Measurements from ENCODE around the gene TRAPPC3L. TPM values are rescaled to one million over a fixed set of nuclear protein-coding genes. Genes with fewer than 3 reads are reported as not detected.

The TRAPPC3L gene
- total and polyA plus RNA-seq, 3 donors from 2014 or later, result 0.37 to 0.39 TPM; not detected in 1

DNA sequence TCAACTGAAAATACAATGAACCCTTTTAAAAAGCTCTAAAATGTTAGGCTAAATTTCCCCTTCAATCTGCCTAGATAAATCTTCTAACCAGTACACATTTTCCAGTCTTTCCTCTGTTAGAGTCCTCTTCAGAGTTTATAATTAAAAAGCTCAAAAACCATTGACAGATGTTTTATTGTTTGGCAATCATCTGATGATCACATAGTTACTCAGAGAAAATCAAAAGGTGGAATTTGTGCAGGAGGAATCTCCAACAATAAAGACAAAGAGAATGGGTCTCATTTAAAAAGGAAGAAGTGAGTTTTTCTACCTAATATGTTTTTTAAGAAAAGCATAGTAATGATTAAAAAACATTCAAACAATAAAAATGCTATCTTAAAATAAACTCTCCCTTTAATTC lies 3.1 kb downstream of the TRAPPC3L start:
- DNase-seq, result no peak
- intact Hi-C loops (cut with DNase I; ENCODE audit: low total_unique reads), result no loop called here
- H3K27ac ChIP-seq, result no peak overlapping the region
- TF ChIP-seq POLR2A (IDR thresholded peaks at IDR 0.05), result no peak
- TF ChIP-seq, protein P1, sequence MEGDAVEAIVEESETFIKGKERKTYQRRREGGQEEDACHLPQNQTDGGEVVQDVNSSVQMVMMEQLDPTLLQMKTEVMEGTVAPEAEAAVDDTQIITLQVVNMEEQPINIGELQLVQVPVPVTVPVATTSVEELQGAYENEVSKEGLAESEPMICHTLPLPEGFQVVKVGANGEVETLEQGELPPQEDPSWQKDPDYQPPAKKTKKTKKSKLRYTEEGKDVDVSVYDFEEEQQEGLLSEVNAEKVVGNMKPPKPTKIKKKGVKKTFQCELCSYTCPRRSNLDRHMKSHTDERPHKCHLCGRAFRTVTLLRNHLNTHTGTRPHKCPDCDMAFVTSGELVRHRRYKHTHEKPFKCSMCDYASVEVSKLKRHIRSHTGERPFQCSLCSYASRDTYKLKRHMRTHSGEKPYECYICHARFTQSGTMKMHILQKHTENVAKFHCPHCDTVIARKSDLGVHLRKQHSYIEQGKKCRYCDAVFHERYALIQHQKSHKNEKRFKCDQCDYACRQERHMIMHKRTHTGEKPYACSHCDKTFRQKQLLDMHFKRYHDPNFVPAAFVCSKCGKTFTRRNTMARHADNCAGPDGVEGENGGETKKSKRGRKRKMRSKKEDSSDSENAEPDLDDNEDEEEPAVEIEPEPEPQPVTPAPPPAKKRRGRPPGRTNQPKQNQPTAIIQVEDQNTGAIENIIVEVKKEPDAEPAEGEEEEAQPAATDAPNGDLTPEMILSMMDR (IDR thresholded peaks at IDR 0.05), result no peak
- no peak overlapping the region for H3K4me3 ChIP-seq
- H3K36me3 ChIP-seq (ENCODE audit: low read depth, missing control alignments), result no peaks in the 10 kb centered on the region
- no peaks in the 10 kb centered on the region for H3K4me1 ChIP-seq
- H3K27me3 ChIP-seq, result no peaks in the 10 kb centered on the region
- H3K9me3 ChIP-seq, result no peaks in the 10 kb centered on the region

DNA sequence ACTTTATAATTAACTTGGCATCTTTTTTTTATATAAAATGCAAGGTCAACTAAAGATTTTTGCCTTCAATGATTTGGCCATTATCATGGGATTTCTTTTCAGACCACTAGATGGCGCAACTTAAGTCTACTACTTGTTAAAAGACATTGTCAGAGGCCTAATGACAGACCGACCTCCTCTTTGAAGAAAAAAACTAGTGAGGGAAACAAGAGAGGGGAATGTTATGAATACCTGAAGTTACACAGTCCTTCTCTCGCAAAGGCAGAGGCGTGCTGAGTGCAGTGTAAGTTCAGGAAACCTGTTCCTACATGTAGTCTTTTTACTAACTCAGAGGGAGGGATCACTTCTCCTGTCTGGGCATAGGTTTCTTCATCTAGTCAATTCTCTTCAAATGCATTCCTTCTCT lies 9.3 kb downstream of the TRAPPC3L start:
- DNase-seq, result no peak

DNA sequence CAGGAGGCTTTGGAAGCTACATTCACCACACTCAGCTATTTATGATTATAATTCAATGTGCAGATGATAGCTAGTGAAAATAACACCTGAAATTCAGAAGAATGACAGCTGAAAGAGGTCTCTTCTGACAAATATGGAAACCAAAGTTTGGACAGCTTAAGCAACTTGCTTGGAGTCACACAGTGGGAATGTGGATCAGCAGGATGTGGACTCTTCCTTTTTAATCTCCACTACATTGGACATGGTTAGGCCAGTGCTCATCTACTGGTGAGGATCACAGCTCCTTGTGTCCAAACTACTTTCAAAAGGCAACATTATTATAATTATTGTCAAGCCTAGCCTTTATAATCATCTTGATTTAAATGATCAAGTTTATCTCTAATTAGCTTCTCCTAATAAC lies 10.4 kb downstream of the TRAPPC3L start:
- Histone ChIP-seq H3K27ac (no peak overlapping the region), H3K27me3 (no peaks in the 10 kb centered on the region), H3K9me3 (no peaks in the 10 kb centered on the region), H3K4me1 (no peaks in the 10 kb centered on the region), H3K36me3 (ENCODE audit: low read depth, missing control alignments) (no peaks in the 10 kb centered on the region), H3K4me3 (no peak overlapping the region)
- intact Hi-C loops (cut with DNase I; ENCODE audit: low total_unique reads), result no loop called here
- no peak for DNase-seq
- no peak for TF ChIP-seq POLR2A (IDR thresholded peaks at IDR 0.05)
- TF ChIP-seq, protein P1 (IDR thresholded peaks at IDR 0.05), result no peak

More for the DNA sequence above, 9.3 kb downstream of the TRAPPC3L start:
- Histone ChIP-seq H3K27ac (no peak overlapping the region), H3K4me3 (no peak overlapping the region), H3K36me3 (ENCODE audit: low read depth, missing control alignments) (no peaks in the 10 kb centered on the region), H3K9me3 (no peaks in the 10 kb centered on the region), H3K27me3 (no peaks in the 10 kb centered on the region), H3K4me1 (no peaks in the 10 kb centered on the region)
- intact Hi-C loops (cut with DNase I; ENCODE audit: low total_unique reads), result no loop called here
- 23 to 30% methylated on average over 4 of the region's 4 CpGs for WGBS, 2 donors
- TF ChIP-seq POLR2A (IDR thresholded peaks at IDR 0.05), result no peak
- TF ChIP-seq, protein P1 (IDR thresholded peaks at IDR 0.05), result peak; percentile 45 to 86 (median 54)

DNA sequence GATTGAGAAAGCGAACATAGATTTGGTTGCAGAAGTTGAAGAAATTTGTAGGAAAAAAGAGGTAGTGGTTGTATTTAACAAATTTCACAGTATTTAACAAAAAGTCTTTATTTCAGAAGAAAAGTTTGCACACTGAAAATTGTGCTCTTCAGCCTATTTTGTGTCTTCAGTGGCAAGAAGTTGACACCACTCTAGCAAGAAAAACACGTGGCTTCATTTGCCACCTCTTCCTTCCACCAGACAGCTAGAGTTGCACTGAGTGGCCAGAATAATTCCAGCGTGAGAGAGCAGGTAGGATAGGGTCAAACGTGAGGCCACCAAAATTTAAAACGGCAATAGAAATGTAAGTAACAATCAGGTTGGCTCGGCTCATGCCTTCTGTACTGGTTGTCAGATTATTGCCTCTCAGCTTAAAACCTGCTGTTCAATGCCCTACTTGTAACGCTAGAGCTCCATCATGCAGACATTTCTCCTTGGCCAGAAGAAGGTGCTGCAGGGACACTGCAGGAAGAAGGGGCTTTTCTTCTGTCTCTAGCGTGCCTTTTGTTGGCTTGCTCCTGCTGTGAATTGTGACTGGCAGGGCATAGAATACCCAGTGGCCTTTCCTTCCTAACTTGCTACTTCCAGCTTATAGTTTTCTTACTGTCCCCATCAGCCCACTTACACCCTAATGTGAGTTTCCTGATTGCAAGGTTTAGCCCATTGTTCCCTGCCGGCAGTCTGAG lies 12.1 kb downstream of the TRAPPC3L start:
- H3K27me3 ChIP-seq, result no peaks in the 10 kb centered on the region
- no peak overlapping the region for H3K27ac ChIP-seq
- WGBS, 2 donors, result 63 to 66% methylated on average over 9 of the region's 9 CpGs
- intact Hi-C loops (cut with DNase I; ENCODE audit: low total_unique reads), result no loop called here
- DNase-seq, result no peak
- no peaks in the 10 kb centered on the region for H3K4me1 ChIP-seq
- no peak for TF ChIP-seq POLR2A (IDR thresholded peaks at IDR 0.05)
- TF ChIP-seq, protein P1 (IDR thresholded peaks at IDR 0.05), result no peak
- no peaks in the 10 kb centered on the region for H3K36me3 ChIP-seq (ENCODE audit: low read depth, missing control alignments)
- no peak overlapping the region for H3K4me3 ChIP-seq
- no peaks in the 10 kb centered on the region for H3K9me3 ChIP-seq
